H1 (cell line): Measurements from ENCODE around the gene SND1. TPM values are rescaled to one million over a fixed set of nuclear protein-coding genes. Genes with fewer than 3 reads are reported as not detected.

ENCODE experiments used
- E2F6 ChIP-seq: IDR thresholded peaks from 2 replicates; pipeline ENCODE4 v1.6.1; 2012; ENCODE audit warnings: inconsistent platforms
- KDM5A ChIP-seq: fragments of 200-600 bp; IDR thresholded peaks from 2 replicates; pipeline ENCODE4 v1.7.1; 2012; ENCODE audit warnings: mild to moderate bottlenecking, low read length, inconsistent platforms, mixed read lengths
- SP4 ChIP-seq: IDR thresholded peaks from 2 replicates; pipeline ENCODE4 v1.6.1; 2012; ENCODE audit warnings: low read length, inconsistent platforms
- TAF7 ChIP-seq: optimal IDR thresholded peaks from 2 replicates; pipeline ENCODE3; 2011; ENCODE audit warnings: low read depth, mild to moderate bottlenecking, inconsistent platforms, low read length, moderate library complexity, borderline replicate concordance
- polyA plus RNA-seq, 7 experiments: library from polyadenylated mRNA; depleted of rRNA in 3 of 7; stranded (reverse) in 5 of 7; unstranded in 2 of 7; fragments of >200 nt in 5 of 7; fragments of 200-250 nt in 2 of 7; gene quantifications; 1 replicate in 5 of 7; 2 replicates in 1 of 7; 4 replicates in 1 of 7; pipeline versions ENCODE4 v1.2.1 to v1.2.3, GENCODE V29; 2011 to 2013; ENCODE audit warnings: missing spikeins in 2 of 7, mixed read lengths in 2 of 7
- total RNA-seq: library from RNA; stranded (reverse); fragmentation: NEBNext Ultra II Directional; extraction: Animal tissue kit (Norgen Biotek cat#: 25700); gene quantifications from 2 replicates; pipeline ENCODE4 v1.2.1, GENCODE V29; 2021

The SND1 gene
- total and polyA plus RNA-seq, 2 of the 8 experiments (the other 6 are each of a cell fraction or from before 2014, with no cell fraction given): 122 to 290 TPM

- TF ChIP-seq E2F6 (no peak), TAF7 (no peak), KDM5A (no peak), SP4 (no peak)
- TF ChIP-seq, all 59 proteins: peak for 0
Measured at GRCh38 chr7:127816354-127817190, 164.6 kb downstream of the SND1 start (continued).
